HepG2 (cell line): ENCODE data around the gene BAHCC1. TPM values are rescaled to one million over a fixed set of nuclear protein-coding genes. Genes with fewer than 3 reads are reported as not detected.
A peak's percentile ranks its signal among the peaks of the same experiment; 100 is the strongest.

Source experiments
- CEBPB ChIP-seq: IDR thresholded peaks from 2 replicates; pipeline ENCODE4 v1.6.1; 2011; ENCODE audit warnings: low read depth, low read length, improper control_type of control experiment, borderline replicate concordance
- CHD2 ChIP-seq: IDR thresholded peaks from 2 replicates; pipeline ENCODE4 v1.6.1; 2011; ENCODE audit warnings: low read depth, low read length, improper control_type of control experiment
- CSRNP1 ChIP-seq: sonication (generic); formaldehyde crosslinking; IDR thresholded peaks from 2 replicates; pipeline ENCODE4 v1.8.1; 2023; ENCODE audit warnings: mild to moderate bottlenecking, missing genetic modification reagents
- DNMT3B ChIP-seq: conservative IDR thresholded peaks from 2 replicates; pipeline ENCODE4 v1.6.1; 2016; ENCODE audit warnings: missing biosample characterization, control low read depth
- NFYB ChIP-seq: sonication (generic); formaldehyde crosslinking; IDR thresholded peaks from 2 replicates; pipeline ENCODE4 v1.4.0; 2020; ENCODE audit warnings: missing genetic modification reagents
- PAF1 ChIP-seq: IDR thresholded peaks from 2 replicates; pipeline ENCODE4 v1.6.1; 2016; ENCODE audit warnings: missing genetic modification reagents, missing compliant biosample characterization
- RARA ChIP-seq: IDR thresholded peaks from 2 replicates; pipeline ENCODE4 v1.6.1; 2016; ENCODE audit warnings: missing genetic modification reagents, missing compliant biosample characterization
- SP4 ChIP-seq: sonication (generic); formaldehyde crosslinking; IDR thresholded peaks from 2 replicates; pipeline ENCODE4 v1.8.1; 2023; ENCODE audit warnings: mild to moderate bottlenecking, missing genetic modification reagents
- SYNCRIP ChIP-seq: fragments of 200-400 bp; formaldehyde crosslinking; IDR thresholded peaks from 2 replicates; pipeline ENCODE4 v1.6.1; 2018; ENCODE audit warnings: mild to moderate bottlenecking, low read depth, low read length; ENCODE audit not compliant: insufficient read depth
- TAF15 ChIP-seq: fragments of 200-400 bp; formaldehyde crosslinking; IDR thresholded peaks from one replicate; pipeline ENCODE4 v1.6.1; 2018; ENCODE audit warnings: mild to moderate bottlenecking, low read depth, low read length; ENCODE audit not compliant: poor library complexity, severe bottlenecking
- ZBTB20 ChIP-seq: sonication (generic); formaldehyde crosslinking; IDR thresholded peaks from 2 replicates; pipeline ENCODE4 v1.8.1; 2023; ENCODE audit warnings: missing genetic modification reagents, low read depth, mild to moderate bottlenecking, borderline replicate concordance
- ZNF12 ChIP-seq: sonication (generic); formaldehyde crosslinking; IDR thresholded peaks from 2 replicates; pipeline ENCODE4 v1.5.0; 2020; ENCODE audit warnings: missing genetic modification reagents
- ZNF362 ChIP-seq: sonication (generic); formaldehyde crosslinking; IDR thresholded peaks from 2 replicates; pipeline ENCODE4 v1.4.0; 2020; ENCODE audit warnings: missing genetic modification reagents, mild to moderate bottlenecking, borderline replicate concordance
- ZNF383 ChIP-seq: sonication (generic); formaldehyde crosslinking; IDR thresholded peaks from 2 replicates; pipeline ENCODE4 v1.4.0; 2020; ENCODE audit warnings: missing genetic modification reagents, mild to moderate bottlenecking, borderline replicate concordance
- ZNF563 ChIP-seq: sonication (generic); formaldehyde crosslinking; IDR thresholded peaks from 2 replicates; pipeline ENCODE4 v1.8.0; 2022; ENCODE audit warnings: mild to moderate bottlenecking, moderate library complexity, missing genetic modification reagents
- ZNF580 ChIP-seq: IDR thresholded peaks from 2 replicates; pipeline ENCODE4 v1.6.1; 2016; ENCODE audit warnings: low read depth, borderline replicate concordance
- ZSCAN30 ChIP-seq: sonication (generic); formaldehyde crosslinking; IDR thresholded peaks from 2 replicates; pipeline ENCODE4 v1.5.0; 2020; ENCODE audit warnings: mild to moderate bottlenecking, missing genetic modification reagents
- polyA plus RNA-seq, 8 experiments: library from polyadenylated mRNA; depleted of rRNA in 3 of 8; stranded (reverse) in 7 of 8; unstranded in 1 of 8; fragments of >200 nt; fragmentation: Illumina TruSeq in 4 of 8; extraction: Trizol in 4 of 8; gene quantifications; 2 replicates each; pipeline versions ENCODE4 v1.2.1 to v1.2.3, GENCODE V29; 2011 to 2016; ENCODE audit warnings: low read depth in 4 of 8, missing spikeins in 1 of 8, mixed read lengths in 1 of 8; ENCODE audit not compliant: insufficient read depth in 1 of 8
- total RNA-seq, 5 experiments: library from RNA; depleted of rRNA; stranded (reverse); fragments of >200 nt; fragmentation: Illumina TruSeq; extraction: Trizol; gene quantifications; 2 replicates each; pipeline ENCODE4 v1.2.3, GENCODE V29; 2016; ENCODE audit warnings: low read depth in 1 of 5
- TF ChIP-seq, protein P1 (sequence below): sonication (generic); formaldehyde crosslinking; conservative IDR thresholded peaks from 2 replicates; pipeline ENCODE4 v1.4.0; 2020; ENCODE audit warnings: missing genetic modification reagents
- TF ChIP-seq, protein P2 (sequence below): sonication (generic); formaldehyde crosslinking; IDR thresholded peaks from 2 replicates; pipeline ENCODE4 v1.4.0; 2020; ENCODE audit warnings: mild to moderate bottlenecking, low read depth, missing genetic modification reagents
- TF ChIP-seq, protein P3 (sequence below): sonication (generic); formaldehyde crosslinking; IDR thresholded peaks from 2 replicates; pipeline ENCODE4 v1.5.0; 2020; ENCODE audit warnings: missing genetic modification reagents, mild to moderate bottlenecking, borderline replicate concordance

The BAHCC1 gene
- total and polyA plus RNA-seq, 2 of the 13 experiments (the other 11 are each of a cell fraction or from before 2014, with no cell fraction given) = 1.4 to 1.7 TPM

DNA sequence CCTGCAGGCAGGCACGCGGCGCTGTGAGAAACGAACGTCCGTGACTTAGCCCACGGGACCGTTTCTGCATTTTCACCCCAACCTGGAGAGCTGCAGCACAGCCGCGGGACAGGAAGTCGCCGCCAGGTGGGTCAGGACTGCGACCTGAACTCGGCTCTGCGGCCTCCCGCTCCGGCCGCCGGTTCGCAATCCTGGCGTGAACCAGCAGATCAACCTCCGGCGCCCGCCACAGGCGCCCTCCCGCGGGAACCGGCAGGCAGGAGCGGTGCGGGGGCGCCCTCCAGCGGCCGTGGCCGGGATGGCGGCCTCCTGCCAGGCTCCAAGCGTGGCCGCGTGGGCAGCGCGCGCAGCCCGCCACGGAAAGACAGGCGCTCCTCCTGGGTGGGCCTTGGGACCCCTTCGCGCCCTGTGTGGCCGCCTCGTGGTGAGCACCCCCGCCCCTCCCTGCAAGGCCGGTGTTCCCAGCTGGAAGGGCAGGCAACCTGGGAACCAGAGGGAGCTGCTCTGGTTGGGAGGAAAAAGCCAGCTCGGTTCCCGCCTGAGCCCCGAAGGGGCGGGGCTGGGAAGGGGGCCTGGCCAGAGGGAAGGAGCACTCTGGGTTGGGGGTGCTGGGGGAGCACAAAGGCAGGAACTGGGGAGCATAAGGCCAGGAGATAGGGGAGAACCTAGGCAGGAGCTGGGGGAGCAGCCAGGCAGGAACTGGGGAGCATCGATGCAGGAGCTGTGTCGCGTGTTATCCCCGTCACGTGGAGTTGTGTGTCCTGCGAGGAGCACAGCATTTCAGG is 89.1 kb downstream of the BAHCC1 start (continued):
- TF ChIP-seq SYNCRIP (no peak), RARA (CRISPR knock-in tag) (no peak), CSRNP1 (CRISPR knock-in tag) (no peak; the same call in 1 of the 2 replicates), TAF15 (peak; percentile 80), PAF1 (no peak), CHD2 (peak; percentile 44), NFYB (CRISPR knock-in tag) (no peak), SP4 (peak; percentile 76), ZNF563 (CRISPR knock-in tag) (peak; percentile 59; the same call in 1 of the 2 replicates), ZNF12 (CRISPR knock-in tag) (no peak; the same call in 1 of the 2 replicates), ZSCAN30 (CRISPR knock-in tag) (no peak), DNMT3B (CRISPR knock-in tag) (no peak), ZNF362 (CRISPR knock-in tag) (no peak), ZNF383 (CRISPR knock-in tag) (no peak), CEBPB (no peak), ZBTB20 (CRISPR knock-in tag) (no peak; the same call in 1 of the 2 replicates), ZNF580 (CRISPR knock-in tag) (peak; percentile 76; the same call in 1 of the 2 replicates)
- TF ChIP-seq, protein P1, sequence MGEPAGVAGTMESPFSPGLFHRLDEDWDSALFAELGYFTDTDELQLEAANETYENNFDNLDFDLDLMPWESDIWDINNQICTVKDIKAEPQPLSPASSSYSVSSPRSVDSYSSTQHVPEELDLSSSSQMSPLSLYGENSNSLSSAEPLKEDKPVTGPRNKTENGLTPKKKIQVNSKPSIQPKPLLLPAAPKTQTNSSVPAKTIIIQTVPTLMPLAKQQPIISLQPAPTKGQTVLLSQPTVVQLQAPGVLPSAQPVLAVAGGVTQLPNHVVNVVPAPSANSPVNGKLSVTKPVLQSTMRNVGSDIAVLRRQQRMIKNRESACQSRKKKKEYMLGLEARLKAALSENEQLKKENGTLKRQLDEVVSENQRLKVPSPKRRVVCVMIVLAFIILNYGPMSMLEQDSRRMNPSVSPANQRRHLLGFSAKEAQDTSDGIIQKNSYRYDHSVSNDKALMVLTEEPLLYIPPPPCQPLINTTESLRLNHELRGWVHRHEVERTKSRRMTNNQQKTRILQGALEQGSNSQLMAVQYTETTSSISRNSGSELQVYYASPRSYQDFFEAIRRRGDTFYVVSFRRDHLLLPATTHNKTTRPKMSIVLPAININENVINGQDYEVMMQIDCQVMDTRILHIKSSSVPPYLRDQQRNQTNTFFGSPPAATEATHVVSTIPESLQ (CRISPR knock-in tag) = no peak
- TF ChIP-seq, protein P2, sequence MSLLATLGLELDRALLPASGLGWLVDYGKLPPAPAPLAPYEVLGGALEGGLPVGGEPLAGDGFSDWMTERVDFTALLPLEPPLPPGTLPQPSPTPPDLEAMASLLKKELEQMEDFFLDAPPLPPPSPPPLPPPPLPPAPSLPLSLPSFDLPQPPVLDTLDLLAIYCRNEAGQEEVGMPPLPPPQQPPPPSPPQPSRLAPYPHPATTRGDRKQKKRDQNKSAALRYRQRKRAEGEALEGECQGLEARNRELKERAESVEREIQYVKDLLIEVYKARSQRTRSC (CRISPR knock-in tag) = no peak
- TF ChIP-seq, protein P3, sequence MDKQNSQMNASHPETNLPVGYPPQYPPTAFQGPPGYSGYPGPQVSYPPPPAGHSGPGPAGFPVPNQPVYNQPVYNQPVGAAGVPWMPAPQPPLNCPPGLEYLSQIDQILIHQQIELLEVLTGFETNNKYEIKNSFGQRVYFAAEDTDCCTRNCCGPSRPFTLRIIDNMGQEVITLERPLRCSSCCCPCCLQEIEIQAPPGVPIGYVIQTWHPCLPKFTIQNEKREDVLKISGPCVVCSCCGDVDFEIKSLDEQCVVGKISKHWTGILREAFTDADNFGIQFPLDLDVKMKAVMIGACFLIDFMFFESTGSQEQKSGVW (CRISPR knock-in tag) = no peak
